HG03342 (cell line): ENCODE measurements around the gene CEBPA.
A peak's percentile ranks its signal among the peaks of the same experiment; 100 is the strongest.

Experiments
- ATAC-seq: cut with Tn5 transposase; IDR thresholded peaks from one replicate; pipeline ENCODE4 v1.9.1; 2021; ENCODE audit warnings: mild to moderate bottlenecking, moderate library complexity; ENCODE audit not compliant: unreplicated experiment

CEBPA gene

GRCh38 chr19:33302175-33302973 lies at the start of gene CEBPA:
Gene CEBPA (minus strand): TSS chr19:33302534. CDS start chr19:33302414, 120 bp downstream.
- ATAC-seq = peak; percentile 84

DNA sequence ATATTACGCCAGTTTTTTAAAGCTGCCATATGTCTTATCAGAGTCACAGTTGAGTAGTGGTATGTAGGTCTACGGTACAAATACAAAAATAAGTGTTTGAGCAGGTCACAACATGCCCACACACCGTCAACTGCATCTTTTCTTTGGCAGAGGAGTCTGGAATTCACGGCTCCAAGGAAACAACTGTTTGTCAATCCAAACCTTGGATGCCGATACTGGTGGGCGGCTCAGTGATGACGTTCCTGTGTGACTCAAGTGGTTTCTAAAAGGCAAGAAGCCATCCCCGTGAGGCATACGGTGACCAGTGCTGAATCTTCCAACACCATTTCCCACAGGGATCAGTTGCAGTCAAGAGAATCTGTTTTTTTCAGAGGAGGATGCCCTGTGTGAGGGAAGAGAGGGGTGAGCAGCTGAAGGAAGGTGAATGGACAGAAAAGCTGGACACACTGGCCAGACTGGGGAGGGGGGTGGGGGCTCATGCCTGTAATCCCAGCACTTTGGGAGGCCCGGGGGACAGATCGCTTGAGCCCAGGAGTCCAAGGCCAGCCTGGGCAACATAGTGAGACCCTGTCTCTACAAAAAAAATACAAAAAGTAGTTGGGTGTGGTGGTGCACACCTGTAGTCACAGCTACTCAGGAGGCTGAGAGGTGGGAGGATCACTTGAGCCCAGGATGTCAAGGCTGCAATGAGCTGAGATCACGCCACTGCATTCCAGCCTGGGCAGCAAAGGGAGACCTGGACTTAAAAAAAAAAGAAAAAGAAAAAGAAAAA lies 48.4 kb upstream of the CEBPA start:
- ATAC-seq = no peak

- ATAC-seq = no peak
These were observed 47.3 kb upstream of the CEBPA start for GRCh38 chr19:33349319-33350289.

DNA sequence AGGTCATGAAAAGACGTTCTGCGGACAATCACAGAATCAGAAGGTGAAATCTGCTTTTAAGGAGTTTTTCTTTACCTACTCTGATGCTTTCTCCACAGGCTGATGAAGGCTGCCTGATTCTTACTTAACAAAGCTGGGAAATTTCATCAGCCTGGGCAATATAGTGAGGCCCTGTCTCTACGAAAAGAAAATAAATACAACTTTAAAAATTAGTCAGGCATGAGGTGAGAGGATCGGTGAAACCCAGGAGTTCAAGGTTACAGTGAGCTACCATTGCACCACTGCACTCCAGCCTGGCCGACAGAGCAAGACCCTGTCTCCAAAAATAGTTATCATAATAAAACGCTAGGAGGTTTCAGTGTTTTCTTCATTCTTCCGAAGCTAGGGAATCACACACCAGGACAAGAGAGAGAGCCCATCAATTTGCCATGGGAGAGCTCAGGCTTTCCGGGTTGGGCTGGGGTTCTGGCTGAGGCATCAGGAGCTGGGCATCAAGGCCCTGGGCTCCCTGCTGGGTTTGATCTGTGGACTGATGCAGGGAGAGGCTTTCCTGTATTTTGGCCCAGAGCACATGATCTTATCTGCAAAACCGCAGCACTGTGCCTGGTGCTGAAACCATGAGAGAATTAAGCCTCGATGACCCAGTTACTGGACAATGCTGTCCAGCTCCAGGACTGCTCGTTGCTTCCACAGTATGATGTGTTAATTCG lies 46.1 kb upstream of the CEBPA start:
- no peak for ATAC-seq

DNA sequence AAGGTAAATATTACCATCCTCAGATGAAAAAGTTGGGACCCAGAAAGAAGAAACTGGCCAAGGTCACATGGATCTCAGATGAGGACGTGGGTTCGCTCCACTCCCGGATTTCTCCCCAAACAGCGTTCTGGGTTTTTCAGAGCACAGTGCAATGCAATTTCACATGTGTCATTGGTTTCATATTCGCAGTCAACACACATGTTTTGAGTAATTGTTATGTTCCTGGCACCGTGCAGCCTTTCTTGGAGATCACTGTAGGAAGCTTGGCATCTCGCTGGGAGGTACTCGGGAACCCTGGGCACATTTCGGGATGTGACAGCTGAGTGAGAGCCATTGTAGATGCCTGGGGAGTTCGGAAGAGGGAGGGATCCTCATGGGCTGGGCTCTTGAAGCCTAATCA lies 45.0 kb upstream of the CEBPA start:
- no peak for ATAC-seq

DNA sequence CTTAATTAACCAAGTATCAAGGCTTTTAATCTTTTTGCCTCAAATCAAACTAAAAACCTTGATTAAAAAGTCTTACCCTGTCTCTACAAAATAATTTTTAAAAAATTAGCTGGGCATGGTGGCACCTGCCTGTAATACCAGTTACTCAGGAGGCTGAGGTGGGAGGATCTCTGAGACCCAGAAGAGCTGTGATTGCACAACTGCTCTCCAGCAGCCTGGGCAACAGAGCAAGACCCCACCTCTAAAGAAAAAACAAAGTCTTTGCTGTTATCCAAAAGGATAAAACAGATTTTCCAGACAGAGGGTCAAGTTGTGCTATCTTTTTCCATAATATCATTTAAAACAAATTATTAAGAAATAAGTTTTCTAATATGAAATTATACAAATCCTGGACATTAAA lies 44.3 kb upstream of the CEBPA start:
- ATAC-seq = no peak

DNA sequence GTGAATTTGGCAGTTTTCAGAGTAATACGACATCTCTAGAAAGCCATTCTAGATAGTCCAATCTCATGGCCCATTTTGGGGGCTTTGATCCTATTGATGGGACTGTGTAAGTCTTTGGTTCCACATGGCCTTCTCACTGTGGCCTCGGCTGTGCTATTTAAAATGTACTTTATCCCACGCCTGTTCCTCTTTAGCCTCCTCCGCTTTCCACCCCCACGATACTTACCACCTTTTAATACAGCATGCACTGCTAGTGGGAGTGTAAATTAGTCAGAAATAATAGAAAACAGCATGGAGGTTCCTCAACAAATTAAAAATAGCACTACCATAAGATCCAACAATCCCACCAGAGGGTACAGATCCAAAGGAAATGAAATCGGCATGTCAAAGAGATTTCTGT lies 42.8 kb upstream of the CEBPA start:
- ATAC-seq = no peak

- no peak for ATAC-seq
These were observed 42.2 kb upstream of the CEBPA start for GRCh38 chr19:33344573-33344925.

GRCh38 chr19:33343859-33344572 lies 41.7 kb upstream of the CEBPA start:
- ATAC-seq = no peak

- ATAC-seq = no peak
These were observed 41.0 kb upstream of the CEBPA start for GRCh38 chr19:33343301-33343700.

DNA sequence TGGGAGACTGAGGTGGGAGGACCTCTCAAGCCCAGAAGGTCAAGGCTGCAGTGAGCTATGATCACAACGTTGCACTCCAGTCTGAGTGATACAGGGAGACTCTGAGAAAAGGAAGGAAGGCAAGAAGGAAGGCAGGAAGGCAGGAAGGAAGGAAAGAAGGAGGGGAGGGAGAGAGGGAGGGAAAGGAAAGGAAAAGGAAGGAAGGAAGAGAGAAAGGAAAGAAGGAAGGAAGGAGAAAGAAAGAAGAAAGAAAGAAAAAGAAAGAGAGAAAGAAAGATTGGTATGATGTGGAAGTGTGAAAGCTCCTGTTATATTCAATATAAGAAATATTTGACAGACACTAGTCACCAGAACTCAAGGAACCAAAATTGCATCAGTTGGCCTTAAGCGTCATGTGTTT lies 38.7 kb upstream of the CEBPA start:
- no peak for ATAC-seq

DNA sequence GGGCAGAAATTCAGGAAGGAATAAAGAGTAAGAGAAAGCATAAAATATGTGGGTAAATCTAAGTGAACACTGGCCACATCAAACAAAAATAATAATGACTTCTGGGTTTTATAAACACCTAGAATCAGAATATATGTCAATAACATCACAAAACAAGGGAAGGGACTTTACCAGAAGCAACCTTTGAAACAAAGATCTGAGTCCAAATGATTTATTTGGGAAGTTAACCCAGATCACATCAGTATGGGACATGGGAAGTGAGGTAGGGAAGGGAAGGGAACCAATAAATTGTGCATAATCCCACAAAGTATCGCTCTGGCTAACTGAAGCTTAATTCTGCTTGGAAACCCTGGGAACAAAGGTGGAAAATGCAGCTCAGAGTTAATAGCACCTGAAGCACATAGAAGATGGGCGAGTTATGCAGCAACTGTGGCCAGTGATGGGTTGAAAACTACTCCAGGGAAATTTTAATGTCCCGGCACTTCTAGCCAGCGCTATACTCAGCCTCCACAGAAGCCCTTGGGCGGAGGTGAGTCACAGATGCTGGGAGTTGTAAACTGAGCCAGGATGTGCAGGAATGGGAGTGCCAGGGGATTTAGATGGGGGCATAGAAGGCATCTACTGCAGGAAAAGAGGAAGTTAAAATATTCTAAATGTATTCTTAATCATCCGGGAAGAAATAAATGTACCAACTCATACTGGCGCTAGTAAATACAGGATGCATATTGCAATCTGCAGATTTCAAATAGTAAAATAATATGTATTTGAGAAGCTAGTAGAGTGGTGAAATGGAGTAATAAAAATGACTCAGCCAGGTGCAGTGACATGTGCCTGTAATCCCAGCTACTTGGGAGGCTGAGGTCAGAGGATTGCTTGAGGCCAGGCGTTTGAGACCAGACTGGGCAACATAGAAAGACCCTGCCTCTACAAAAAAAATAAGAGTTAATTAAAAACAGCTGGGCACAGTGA lies 37.0 kb upstream of the CEBPA start:
- ATAC-seq = no peak

- no peak for ATAC-seq
These were observed 33.1 kb upstream of the CEBPA start for GRCh38 chr19:33335446-33335845.

- no peak for ATAC-seq
These were observed 31.9 kb upstream of the CEBPA start for GRCh38 chr19:33334271-33334670.

DNA sequence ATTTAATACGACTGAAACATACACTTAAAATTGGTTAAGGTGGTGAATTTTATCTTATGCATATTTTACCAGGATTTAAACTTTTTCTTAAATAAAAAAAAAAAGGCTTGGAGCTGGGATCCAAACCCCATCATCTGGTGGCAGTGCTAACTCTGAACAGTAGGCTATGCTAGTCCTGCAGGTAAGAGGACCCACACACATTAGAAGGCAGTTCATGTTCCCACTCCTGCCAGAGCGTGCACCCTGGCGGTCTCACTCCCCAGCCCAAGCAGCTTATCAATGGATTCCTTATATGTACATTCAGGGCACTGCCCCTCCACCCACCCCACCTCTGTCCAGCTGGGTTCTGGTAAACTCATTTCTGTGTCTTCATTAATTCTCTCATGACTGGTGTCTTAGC lies 31.3 kb upstream of the CEBPA start:
- ATAC-seq = no peak

GRCh38 chr19:33333151-33333550 lies 30.8 kb upstream of the CEBPA start:
- no peak for ATAC-seq

GRCh38 chr19:33332248-33332647 lies 29.9 kb upstream of the CEBPA start:
- no peak for ATAC-seq

GRCh38 chr19:33329736-33330135 lies 27.4 kb upstream of the CEBPA start:
- ATAC-seq = no peak

DNA sequence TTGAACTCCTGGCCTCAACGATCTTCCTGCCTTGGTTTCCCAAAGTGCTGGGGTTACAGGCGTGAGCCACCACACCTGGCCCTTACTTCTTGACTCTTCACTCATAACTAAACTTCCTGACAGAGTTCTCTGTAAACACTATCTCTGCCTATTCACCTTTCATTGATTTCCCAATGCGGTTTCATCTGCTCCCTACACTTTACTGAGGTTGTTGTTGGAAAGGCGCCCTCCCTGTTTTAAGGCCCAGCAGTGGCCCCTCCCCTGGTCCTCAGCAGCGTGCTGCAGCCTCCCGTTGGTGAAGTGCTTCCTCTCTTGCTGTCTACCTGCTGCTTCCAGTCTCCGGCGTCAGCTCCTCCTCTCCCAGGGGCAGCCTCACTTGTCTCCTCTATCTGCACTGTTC lies 26.7 kb upstream of the CEBPA start:
- ATAC-seq = no peak
